GM18870 (cell line): ENCODE results near the gene NHSL2.

ENCODE experiments used
- ATAC-seq: cut with Tn5 transposase; IDR thresholded peaks from one replicate; pipeline ENCODE4 v1.9.1; 2021; ENCODE audit warnings: moderate library complexity; ENCODE audit not compliant: unreplicated experiment

Gene NHSL2

GRCh38 chrX:72126048-72126415, 215.4 kb downstream of the NHSL2 start:
- no peak for ATAC-seq

- peak; percentile 79 for ATAC-seq
Observed at GRCh38 chrX:72126539-72127140, 216.0 kb downstream of the NHSL2 start.

GRCh38 chrX:72127332-72127731, 216.7 kb downstream of the NHSL2 start:
- no peak for ATAC-seq

GRCh38 chrX:72128183-72128834, 217.7 kb downstream of the NHSL2 start:
- no peak for ATAC-seq

- ATAC-seq = no peak
Observed at GRCh38 chrX:72128881-72129280, 218.2 kb downstream of the NHSL2 start.

- no peak for ATAC-seq
Observed at GRCh38 chrX:72129661-72130060, 219.0 kb downstream of the NHSL2 start.

GRCh38 chrX:72130156-72130761, 219.6 kb downstream of the NHSL2 start:
- no peak for ATAC-seq

GRCh38 chrX:72130762-72131250, 220.2 kb downstream of the NHSL2 start:
- no peak for ATAC-seq

GRCh38 chrX:72131317-72132294, 221.0 kb downstream of the NHSL2 start, which contains the start of gene RTL5:
RTL5 (minus strand) TSS chrX:72131915.
- peak; percentile 83 for ATAC-seq

GRCh38 chrX:72132456-72132855, 221.8 kb downstream of the NHSL2 start:
- no peak for ATAC-seq

GRCh38 chrX:72133851-72134546, 223.4 kb downstream of the NHSL2 start:
- ATAC-seq = no peak

GRCh38 chrX:72137846-72138495, 227.3 kb downstream of the NHSL2 start:
- no peak for ATAC-seq

GRCh38 chrX:72139538-72139937, 228.9 kb downstream of the NHSL2 start:
- no peak for ATAC-seq

- peak; percentile 52 for ATAC-seq
Observed at GRCh38 chrX:72141372-72142004, 230.8 kb downstream of the NHSL2 start.

- ATAC-seq = no peak
Observed at GRCh38 chrX:72142094-72142793, 231.6 kb downstream of the NHSL2 start.

- ATAC-seq = no peak
Observed at GRCh38 chrX:72142794-72143608, 232.4 kb downstream of the NHSL2 start.

GRCh38 chrX:72143609-72143907, 232.9 kb downstream of the NHSL2 start:
- ATAC-seq = no peak

GRCh38 chrX:72145181-72145580, 234.5 kb downstream of the NHSL2 start:
- no peak for ATAC-seq
